ENCODE data around the gene MYLK.

- TF ChIP-seq, protein P1, sequence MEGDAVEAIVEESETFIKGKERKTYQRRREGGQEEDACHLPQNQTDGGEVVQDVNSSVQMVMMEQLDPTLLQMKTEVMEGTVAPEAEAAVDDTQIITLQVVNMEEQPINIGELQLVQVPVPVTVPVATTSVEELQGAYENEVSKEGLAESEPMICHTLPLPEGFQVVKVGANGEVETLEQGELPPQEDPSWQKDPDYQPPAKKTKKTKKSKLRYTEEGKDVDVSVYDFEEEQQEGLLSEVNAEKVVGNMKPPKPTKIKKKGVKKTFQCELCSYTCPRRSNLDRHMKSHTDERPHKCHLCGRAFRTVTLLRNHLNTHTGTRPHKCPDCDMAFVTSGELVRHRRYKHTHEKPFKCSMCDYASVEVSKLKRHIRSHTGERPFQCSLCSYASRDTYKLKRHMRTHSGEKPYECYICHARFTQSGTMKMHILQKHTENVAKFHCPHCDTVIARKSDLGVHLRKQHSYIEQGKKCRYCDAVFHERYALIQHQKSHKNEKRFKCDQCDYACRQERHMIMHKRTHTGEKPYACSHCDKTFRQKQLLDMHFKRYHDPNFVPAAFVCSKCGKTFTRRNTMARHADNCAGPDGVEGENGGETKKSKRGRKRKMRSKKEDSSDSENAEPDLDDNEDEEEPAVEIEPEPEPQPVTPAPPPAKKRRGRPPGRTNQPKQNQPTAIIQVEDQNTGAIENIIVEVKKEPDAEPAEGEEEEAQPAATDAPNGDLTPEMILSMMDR (IDR thresholded peaks at IDR 0.05; ENCODE audit: poor library complexity): no peak
- no peak for TF ChIP-seq EZH2phosphoT487 (IDR thresholded peaks at IDR 0.05; ENCODE audit: low read depth, severe bottlenecking, unreplicated experiment)
Observed at GRCh38 chr3:123783811-123784210, 100.3 kb downstream of the MYLK start.
